Lower leg skin (tissue), 4 donors: ENCODE data around the gene MRPS16. TPM values are rescaled to one million over a fixed set of nuclear protein-coding genes. Genes with fewer than 3 reads are reported as not detected.

Experiments used
- DNase-seq, 2 donors: peaks; one replicate each; pipeline ENCODE4 v3.0.0-alpha.2; 2019; ENCODE audit warnings: low spot score in 2 of 2
- H3K4me3 ChIP-seq: fragments of 200-600 bp; sonication (generic); 2 replicates; pipeline ENCODE4 v1.5.1; 2017; ENCODE audit warnings: mild to moderate bottlenecking, low read depth; ENCODE audit not compliant: poor library complexity, severe bottlenecking
- CTCF ChIP-seq, 3 donors: fragments of 450-650 bp; IDR thresholded peaks; one replicate each; pipeline ENCODE4 v1.5.1; 2016; ENCODE audit warnings: antibody characterized with exemption in 3 of 3, mild to moderate bottlenecking in 3 of 3, moderate library complexity in 2 of 3
- POLR2A ChIP-seq, 2 donors: fragments of 450-650 bp; IDR thresholded peaks; one replicate each; pipeline ENCODE4 v1.6.1; 2016 to 2017; ENCODE audit warnings: antibody characterized with exemption in 2 of 2, mild to moderate bottlenecking in 1 of 2, moderate library complexity in 1 of 2
- whole genome bisulfite sequencing, 2 donors: methylation state at CpG; one replicate each; pipeline ENCODE4 v1.1.5; 2018; 5-methylcytosine and 5-hydroxymethylcytosine counted together
- intact Hi-C: fragments of 100-400 bp; cut with DNase I; formaldehyde crosslinking; loops from one replicate; pipeline ENCODE4 v1.15.0; 2023; ENCODE audit warnings: low total_unique reads
- total RNA-seq, 4 donors: library from RNA; depleted of rRNA; stranded (reverse); fragments of >200 nt; gene quantifications; one replicate each; pipeline ENCODE4 v1.1.0, GENCODE V29; 2016

Gene MRPS16
- total RNA-seq, 4 donors from 2014 or later = 25.3 to 43.3 (median 40.0) TPM

- TF ChIP-seq CTCF (IDR thresholded peaks at IDR 0.05) = no peak
- no peak for TF ChIP-seq POLR2A (IDR thresholded peaks at IDR 0.05)
- no peak for DNase-seq
- 86 to 89% methylated on average over 7 of the region's 7 CpGs for WGBS, 2 donors
- intact Hi-C loops = no loop called here
- H3K4me3 ChIP-seq = no peak overlapping the region
These were observed 17.7 kb downstream of the MRPS16 start for GRCh38 chr10:73234695-73235094.

GRCh38 chr10:73233883-73234282 is 18.6 kb downstream of the MRPS16 start:
- TF ChIP-seq POLR2A (IDR thresholded peaks at IDR 0.05) (no peak), CTCF (IDR thresholded peaks at IDR 0.05) (no peak)
- 90 to 91% methylated on average over 2 of the region's 2 CpGs for WGBS, 2 donors

GRCh38 chr10:73232887-73233286 is 19.6 kb downstream of the MRPS16 start:
- TF ChIP-seq CTCF (IDR thresholded peaks at IDR 0.05) = no peak
- no peak for TF ChIP-seq POLR2A (IDR thresholded peaks at IDR 0.05)
- intact Hi-C loops = no loop called here
- H3K4me3 ChIP-seq = no peak overlapping the region
- WGBS, 2 donors = 84 to 85% methylated on average over 8 of the region's 8 CpGs
- DNase-seq = no peak

More at GRCh38 chr10:73233883-73234282, 18.6 kb downstream of the MRPS16 start:
- intact Hi-C loops = no loop called here
- H3K4me3 ChIP-seq = no peak overlapping the region
- DNase-seq = no peak

GRCh38 chr10:73229567-73229966 is 22.9 kb downstream of the MRPS16 start:
- no peak for DNase-seq
- no peak for TF ChIP-seq CTCF (IDR thresholded peaks at IDR 0.05)
- no peak for TF ChIP-seq POLR2A (IDR thresholded peaks at IDR 0.05)
- no peak overlapping the region for H3K4me3 ChIP-seq
- 83 to 87% methylated on average over 6 of the region's 6 CpGs for WGBS, 2 donors
- intact Hi-C loops = no loop called here

GRCh38 chr10:73228247-73228646 is 24.2 kb downstream of the MRPS16 start:
- TF ChIP-seq CTCF (IDR thresholded peaks at IDR 0.05) (no peak), POLR2A (IDR thresholded peaks at IDR 0.05) (no peak)
- intact Hi-C loops = no loop called here
- no peak for DNase-seq
- H3K4me3 ChIP-seq = no peak overlapping the region
- WGBS, 2 donors = 83 to 98% methylated on average over 3 of the region's 3 CpGs

- DNase-seq = no peak
- intact Hi-C loops = no loop called here
- no peak overlapping the region for H3K4me3 ChIP-seq
- TF ChIP-seq POLR2A (IDR thresholded peaks at IDR 0.05) = no peak
These were observed 25.8 kb downstream of the MRPS16 start for GRCh38 chr10:73226663-73227062.
